Measurements from ENCODE around the gene PSAPL1. TPM values are rescaled to one million over a fixed set of nuclear protein-coding genes. Genes with fewer than 3 reads are reported as not detected.

Gene PSAPL1
- total RNA-seq, 2 experiments from 2014 or later, result not detected

- no peak overlapping the region for H3K4me3 Mint-ChIP-seq
- H3K4me1 Mint-ChIP-seq, result no peaks in the 10 kb centered on the region
- CTCF ChIA-PET, result no interaction called here
- H3K9me3 Mint-ChIP-seq, result no peaks in the 10 kb centered on the region
- no peaks in the 10 kb centered on the region for H3K36me3 Mint-ChIP-seq (ENCODE audit: low read depth)
- no peaks in the 10 kb centered on the region for H3K27me3 Mint-ChIP-seq
- POLR2A ChIA-PET, result no interaction called here
- no peak overlapping the region for H3K27ac Mint-ChIP-seq
- DNase-seq, result no peak
Observed at GRCh38 chr4:7433376-7434140, 1.2 kb downstream of the PSAPL1 start.

DNA sequence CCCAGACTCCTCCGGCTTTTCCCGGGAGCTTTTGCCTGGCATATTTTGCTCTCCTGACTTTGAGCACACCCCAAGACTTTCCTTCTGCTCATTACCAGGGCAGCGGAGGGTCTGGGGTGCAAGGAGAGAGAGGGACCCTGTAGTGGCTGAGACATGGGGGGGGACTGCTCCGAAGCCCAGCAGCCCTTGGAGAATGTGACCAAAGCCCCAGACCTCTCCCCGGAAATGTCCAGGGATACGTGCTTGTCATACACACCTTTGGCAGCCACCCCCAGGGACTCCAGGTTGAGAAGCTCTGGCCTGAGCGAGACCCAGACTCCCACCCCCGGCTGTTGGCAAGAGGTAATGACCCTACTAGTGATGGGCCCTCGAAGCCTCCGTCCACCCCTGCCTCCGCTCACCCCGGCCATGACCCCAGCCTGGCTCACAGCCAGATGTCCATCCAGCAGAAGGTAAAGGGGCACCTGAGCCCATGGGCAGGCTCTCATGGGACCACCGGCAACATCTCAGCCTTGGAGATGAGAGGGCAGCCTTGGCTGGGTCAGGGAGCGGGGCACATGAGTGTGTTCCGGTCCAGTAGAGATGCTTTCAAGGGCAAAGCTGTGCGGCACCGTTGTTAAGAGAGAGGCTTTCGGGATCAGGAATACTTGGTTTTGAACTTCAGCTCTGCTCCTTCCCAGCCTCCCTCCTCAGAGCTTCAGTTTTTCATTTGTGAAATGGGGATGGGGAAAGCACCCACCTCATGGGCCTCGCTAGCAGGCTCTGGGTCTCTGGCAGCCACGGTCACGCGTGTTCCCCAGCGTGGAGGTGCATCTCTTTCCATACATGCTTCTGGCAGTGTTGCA is 2.0 kb downstream of the PSAPL1 start:
- Mint-ChIP-seq H3K36me3 (ENCODE audit: low read depth) (no peaks in the 10 kb centered on the region), H3K9me3 (no peaks in the 10 kb centered on the region), H3K4me1 (no peaks in the 10 kb centered on the region), H3K4me3 (no peak overlapping the region), H3K27me3 (no peaks in the 10 kb centered on the region), H3K27ac (no peak overlapping the region)
- no peak for DNase-seq
- ChIA-PET CTCF (interaction anchor here (1.3 kb wide), 1 partner anchor 34 kb away, joined by 3 read pairs; no protein-coding TSS in a partner anchor), POLR2A (no interaction called here)

DNA sequence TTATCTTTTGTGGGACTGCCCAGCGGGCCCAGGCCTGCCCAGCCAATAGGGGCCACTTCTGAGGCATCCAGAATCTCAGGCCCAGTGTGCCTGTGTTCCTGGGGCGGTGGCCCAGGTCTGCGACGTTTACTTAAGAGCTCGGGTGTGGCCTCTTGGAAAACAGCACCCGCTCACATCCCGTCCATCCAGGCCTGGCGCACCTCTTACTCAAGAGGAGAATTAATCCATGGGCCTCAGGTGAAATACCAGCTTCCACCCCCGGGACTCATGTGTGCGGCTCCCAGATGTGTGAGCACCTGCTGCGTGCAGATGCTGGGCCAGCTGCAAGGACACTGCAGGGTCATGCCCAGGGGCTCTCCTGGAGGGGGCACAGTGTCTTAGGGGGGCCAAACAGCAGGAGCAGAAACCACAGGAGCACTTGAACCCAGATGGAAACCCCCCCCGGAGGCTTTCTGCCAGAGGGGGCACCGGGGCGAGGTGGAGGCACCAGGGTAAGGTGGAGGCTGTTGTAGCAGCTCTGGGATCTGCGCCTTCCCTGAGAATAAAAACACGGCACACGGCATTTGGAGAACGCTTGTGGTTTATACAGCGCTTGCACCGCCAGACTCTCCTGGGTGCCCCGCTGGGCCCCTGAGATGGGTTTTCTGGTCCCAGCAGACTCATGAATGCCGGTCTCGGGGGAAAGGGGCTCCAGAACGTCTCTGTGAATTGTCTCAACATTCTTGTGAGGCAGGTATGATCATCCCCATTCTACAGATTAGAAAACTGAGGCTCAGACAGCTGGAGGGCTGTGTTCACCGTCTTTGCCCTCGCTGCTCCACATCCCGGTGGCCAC is 2.8 kb downstream of the PSAPL1 start:
- H3K9me3 Mint-ChIP-seq, result no peaks in the 10 kb centered on the region
- H3K4me3 Mint-ChIP-seq, result no peak overlapping the region
- no peak overlapping the region for H3K27ac Mint-ChIP-seq
- no peaks in the 10 kb centered on the region for H3K4me1 Mint-ChIP-seq
- H3K27me3 Mint-ChIP-seq, result no peaks in the 10 kb centered on the region
- H3K36me3 Mint-ChIP-seq (ENCODE audit: low read depth), result no peaks in the 10 kb centered on the region
- CTCF ChIA-PET, result interaction anchor here (1.3 kb wide), 1 partner anchor 35 kb away, joined by 3 read pairs; no protein-coding TSS in a partner anchor
- POLR2A ChIA-PET, result no interaction called here
- DNase-seq, result no peak

DNA sequence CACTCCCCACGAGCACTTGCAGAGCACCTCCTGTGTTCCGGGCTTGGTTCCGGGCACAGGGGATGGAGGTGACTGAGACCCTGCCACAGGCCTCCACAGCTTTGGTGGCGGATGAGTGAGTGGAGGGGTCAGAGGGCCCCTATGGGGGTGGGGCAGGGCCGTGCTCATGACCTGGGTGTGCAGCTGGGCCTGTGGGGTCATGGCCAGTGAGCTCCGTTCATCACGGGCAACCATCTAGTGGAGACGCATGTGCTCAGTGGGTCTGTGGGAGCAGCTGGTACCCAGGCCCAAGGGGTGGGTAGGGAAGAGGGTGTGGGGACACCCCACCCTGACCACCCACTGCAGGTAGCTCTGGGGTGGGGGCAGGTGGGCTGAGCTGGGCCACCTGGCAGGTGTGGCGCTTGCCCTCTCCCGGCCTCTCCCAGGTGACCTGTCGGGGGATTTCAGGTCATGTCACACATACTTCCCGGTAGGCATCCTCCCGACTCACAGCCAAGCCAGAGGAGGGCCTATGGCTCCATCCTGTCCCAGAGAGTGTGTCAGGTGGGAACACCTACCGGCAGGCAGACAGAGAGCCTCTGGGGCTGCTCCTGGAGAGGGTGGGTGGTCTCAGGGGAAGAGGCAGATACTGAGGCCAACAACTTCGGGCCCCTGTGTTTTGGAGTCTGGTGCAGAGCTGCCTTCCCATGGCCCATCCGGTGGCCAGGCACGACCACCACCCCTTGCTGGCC is 3.6 kb downstream of the PSAPL1 start:
- no peak for DNase-seq
- no peak overlapping the region for H3K4me3 Mint-ChIP-seq
- no peaks in the 10 kb centered on the region for H3K4me1 Mint-ChIP-seq
- CTCF ChIA-PET, result interaction anchor here (1.3 kb wide), 1 partner anchor 36 kb away, joined by 3 read pairs; no protein-coding TSS in a partner anchor
- H3K36me3 Mint-ChIP-seq (ENCODE audit: low read depth), result no peaks in the 10 kb centered on the region
- H3K27me3 Mint-ChIP-seq, result no peaks in the 10 kb centered on the region
- POLR2A ChIA-PET, result no interaction called here
- H3K9me3 Mint-ChIP-seq, result no peaks in the 10 kb centered on the region
- H3K27ac Mint-ChIP-seq, result no peak overlapping the region

DNA sequence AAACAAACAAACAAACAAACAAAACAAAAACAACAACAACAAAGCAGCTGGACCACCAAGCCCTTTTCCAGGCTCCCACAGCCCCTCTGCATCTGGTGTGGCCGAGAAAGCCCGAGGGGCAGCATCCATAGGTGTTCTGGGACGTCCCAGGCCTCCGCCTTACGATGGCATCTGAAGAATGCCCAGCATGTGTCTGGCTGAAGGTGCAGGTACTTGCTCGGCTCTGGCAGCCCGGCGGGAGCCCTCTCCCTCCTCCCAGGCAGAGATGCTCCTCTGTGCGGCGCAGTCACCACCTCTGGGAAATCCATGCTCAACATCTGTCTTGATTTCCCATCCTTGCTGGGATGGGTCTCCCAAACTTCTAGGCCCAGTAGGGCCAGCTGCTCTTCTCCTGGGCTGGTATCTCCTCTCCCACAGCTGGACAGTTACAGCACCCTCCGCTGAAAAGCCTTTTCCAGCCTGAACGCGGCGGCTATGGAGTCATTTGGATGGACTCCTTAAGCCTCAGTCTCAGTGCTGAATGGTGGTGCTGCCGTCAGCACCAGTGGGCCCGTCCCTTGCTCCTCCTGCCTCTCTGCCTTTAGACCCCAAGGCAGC is 4.3 kb downstream of the PSAPL1 start:
- no peak overlapping the region for H3K27ac Mint-ChIP-seq
- H3K4me3 Mint-ChIP-seq, result no peak overlapping the region
- H3K9me3 Mint-ChIP-seq, result no peaks in the 10 kb centered on the region
- H3K4me1 Mint-ChIP-seq, result no peaks in the 10 kb centered on the region
- ChIA-PET POLR2A (no interaction called here), CTCF (no interaction called here)
- H3K27me3 Mint-ChIP-seq, result no peaks in the 10 kb centered on the region
- DNase-seq, result no peak
- no peaks in the 10 kb centered on the region for H3K36me3 Mint-ChIP-seq (ENCODE audit: low read depth)

DNA sequence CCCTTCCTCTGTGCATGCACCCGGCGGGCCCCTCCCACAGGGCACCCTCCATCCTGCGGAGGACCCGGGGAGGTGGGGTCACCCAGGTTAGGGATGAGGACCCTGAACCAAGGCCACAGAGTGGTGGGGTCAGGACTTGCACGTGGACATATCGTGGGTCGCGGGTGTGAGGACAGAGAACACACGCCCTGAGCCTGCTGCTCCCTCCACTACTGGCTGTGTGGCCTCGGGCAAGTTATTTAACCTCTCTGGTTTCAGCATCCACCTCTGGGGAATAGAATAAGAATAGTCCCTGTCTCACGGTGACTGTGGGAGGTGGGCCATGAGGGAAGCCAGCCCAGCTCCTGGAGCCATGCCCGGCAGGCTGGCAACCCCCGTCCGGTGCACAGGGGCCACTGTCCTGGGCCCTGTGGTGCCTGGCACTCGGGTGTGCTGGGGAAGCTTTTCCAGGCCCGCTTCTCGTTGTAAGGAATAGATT is 5.1 kb downstream of the PSAPL1 start:
- DNase-seq, result no peak
- H3K9me3 Mint-ChIP-seq, result no peaks in the 10 kb centered on the region
- ChIA-PET CTCF (no interaction called here), POLR2A (no interaction called here)
- H3K27ac Mint-ChIP-seq, result no peak overlapping the region
- H3K4me3 Mint-ChIP-seq, result no peak overlapping the region
- H3K4me1 Mint-ChIP-seq, result no peaks in the 10 kb centered on the region
- H3K36me3 Mint-ChIP-seq (ENCODE audit: low read depth), result no peaks in the 10 kb centered on the region
- H3K27me3 Mint-ChIP-seq, result no peaks in the 10 kb centered on the region

DNA sequence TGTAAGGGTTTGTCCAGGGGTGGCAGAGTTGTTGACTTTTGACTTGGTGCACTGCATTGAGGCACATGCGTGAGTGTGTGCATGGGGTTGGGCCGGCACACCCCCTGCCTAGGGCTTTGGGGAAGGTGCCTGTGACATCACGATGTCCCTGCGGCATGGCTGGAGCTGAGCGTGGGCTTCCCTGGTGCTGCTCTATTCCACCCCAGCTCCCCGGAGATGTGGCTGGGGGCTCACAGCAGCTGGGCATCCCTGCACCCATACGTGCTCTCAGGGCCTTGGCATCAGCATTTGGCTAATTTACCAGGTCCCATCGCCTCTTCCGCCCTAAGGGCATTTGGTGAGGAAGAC is 5.7 kb downstream of the PSAPL1 start:
- Mint-ChIP-seq H3K27me3 (no peaks in the 10 kb centered on the region), H3K4me1 (no peaks in the 10 kb centered on the region), H3K36me3 (ENCODE audit: low read depth) (no peaks in the 10 kb centered on the region), H3K4me3 (no peak overlapping the region), H3K27ac (no peak overlapping the region), H3K9me3 (no peaks in the 10 kb centered on the region)
- no peak for DNase-seq
- CTCF ChIA-PET, result no interaction called here
- POLR2A ChIA-PET, result no interaction called here

GRCh38 chr4:7428261-7429068 is 6.3 kb downstream of the PSAPL1 start:
- peak overlapping the region; percentile 22 for H3K27ac Mint-ChIP-seq
- no peak overlapping the region for H3K4me3 Mint-ChIP-seq

DNA sequence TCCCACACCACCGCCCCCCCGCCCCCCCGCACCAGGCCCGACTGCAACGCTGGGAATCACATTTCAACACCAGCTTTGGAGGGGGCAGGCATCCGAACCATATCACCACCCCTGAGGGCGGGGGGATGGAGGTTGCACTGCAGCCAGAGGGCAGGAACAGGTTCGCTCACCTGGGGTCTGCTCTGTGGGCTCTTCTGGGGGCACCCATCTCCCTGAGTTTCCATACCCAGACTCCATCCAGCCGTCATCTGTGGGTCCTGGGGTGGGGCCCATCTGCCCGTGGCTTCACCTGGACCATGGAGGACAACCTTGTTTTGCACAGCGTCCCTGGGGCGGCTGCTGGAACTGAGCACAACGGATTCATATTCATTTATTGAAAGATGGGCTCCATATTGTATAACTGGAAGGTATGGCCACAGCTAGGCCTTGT is 6.9 kb downstream of the PSAPL1 start:
- ChIA-PET POLR2A (no interaction called here), CTCF (no interaction called here)
- no peak overlapping the region for H3K27ac Mint-ChIP-seq
- no peaks in the 10 kb centered on the region for H3K27me3 Mint-ChIP-seq
- no peak for DNase-seq
- no peaks in the 10 kb centered on the region for H3K4me1 Mint-ChIP-seq
- H3K9me3 Mint-ChIP-seq, result no peaks in the 10 kb centered on the region
- H3K36me3 Mint-ChIP-seq (ENCODE audit: low read depth), result no peaks in the 10 kb centered on the region
- no peak overlapping the region for H3K4me3 Mint-ChIP-seq

More at GRCh38 chr4:7428261-7429068, 6.3 kb downstream of the PSAPL1 start:
- no peaks in the 10 kb centered on the region for H3K27me3 Mint-ChIP-seq
- no peaks in the 10 kb centered on the region for H3K4me1 Mint-ChIP-seq
- no peaks in the 10 kb centered on the region for H3K9me3 Mint-ChIP-seq
- ChIA-PET POLR2A (no interaction called here), CTCF (no interaction called here)
- no peak for DNase-seq
- no peaks in the 10 kb centered on the region for H3K36me3 Mint-ChIP-seq (ENCODE audit: low read depth)

- H3K27ac Mint-ChIP-seq, result no peak overlapping the region
- DNase-seq, result no peak
- ChIA-PET POLR2A (no interaction called here), CTCF (no interaction called here)
- H3K4me1 Mint-ChIP-seq, result no peaks in the 10 kb centered on the region
- H3K36me3 Mint-ChIP-seq (ENCODE audit: low read depth), result no peaks in the 10 kb centered on the region
- H3K27me3 Mint-ChIP-seq, result no peaks in the 10 kb centered on the region
- no peaks in the 10 kb centered on the region for H3K9me3 Mint-ChIP-seq
- no peak overlapping the region for H3K4me3 Mint-ChIP-seq
Observed at GRCh38 chr4:7427361-7427760, 7.4 kb downstream of the PSAPL1 start.

GRCh38 chr4:7426525-7427171 is 8.1 kb downstream of the PSAPL1 start:
- H3K4me1 Mint-ChIP-seq, result no peaks in the 10 kb centered on the region
- H3K36me3 Mint-ChIP-seq (ENCODE audit: low read depth), result no peaks in the 10 kb centered on the region
- no peaks in the 10 kb centered on the region for H3K27me3 Mint-ChIP-seq
- H3K9me3 Mint-ChIP-seq, result no peaks in the 10 kb centered on the region
- H3K4me3 Mint-ChIP-seq, result no peak overlapping the region
- CTCF ChIA-PET, result no interaction called here
- POLR2A ChIA-PET, result no interaction called here
- DNase-seq, result no peak
- H3K27ac Mint-ChIP-seq, result no peak overlapping the region

Measured in activated CD4-positive, alpha-beta T cell treated with anti-CD3 and anti-CD28 coated beads, Interleukin-2, amount 10 ng/mL, durations not matched to agents 7 days and 5 days (primary cell).